ENCODE data around the gene NADK2. TPM values are rescaled to one million over a fixed set of nuclear protein-coding genes. Genes with fewer than 3 reads are reported as not detected.
"Not testable (repeated sequence)": the region's sequence is repeated elsewhere in the genome, so short reads cannot be mapped to it uniquely, and the experiment has no call there.

Gene NADK2, protein sequence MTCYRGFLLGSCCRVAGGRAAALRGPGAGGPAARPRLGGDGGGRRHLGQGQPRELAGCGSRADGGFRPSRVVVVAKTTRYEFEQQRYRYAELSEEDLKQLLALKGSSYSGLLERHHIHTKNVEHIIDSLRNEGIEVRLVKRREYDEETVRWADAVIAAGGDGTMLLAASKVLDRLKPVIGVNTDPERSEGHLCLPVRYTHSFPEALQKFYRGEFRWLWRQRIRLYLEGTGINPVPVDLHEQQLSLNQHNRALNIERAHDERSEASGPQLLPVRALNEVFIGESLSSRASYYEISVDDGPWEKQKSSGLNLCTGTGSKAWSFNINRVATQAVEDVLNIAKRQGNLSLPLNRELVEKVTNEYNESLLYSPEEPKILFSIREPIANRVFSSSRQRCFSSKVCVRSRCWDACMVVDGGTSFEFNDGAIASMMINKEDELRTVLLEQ
- 33.2 and 36.9 TPM in 2 replicates for total RNA-seq (2014; rRNA removed; shearing (Covaris generic); ENCODE audit: low replicate concordance)

DNA sequence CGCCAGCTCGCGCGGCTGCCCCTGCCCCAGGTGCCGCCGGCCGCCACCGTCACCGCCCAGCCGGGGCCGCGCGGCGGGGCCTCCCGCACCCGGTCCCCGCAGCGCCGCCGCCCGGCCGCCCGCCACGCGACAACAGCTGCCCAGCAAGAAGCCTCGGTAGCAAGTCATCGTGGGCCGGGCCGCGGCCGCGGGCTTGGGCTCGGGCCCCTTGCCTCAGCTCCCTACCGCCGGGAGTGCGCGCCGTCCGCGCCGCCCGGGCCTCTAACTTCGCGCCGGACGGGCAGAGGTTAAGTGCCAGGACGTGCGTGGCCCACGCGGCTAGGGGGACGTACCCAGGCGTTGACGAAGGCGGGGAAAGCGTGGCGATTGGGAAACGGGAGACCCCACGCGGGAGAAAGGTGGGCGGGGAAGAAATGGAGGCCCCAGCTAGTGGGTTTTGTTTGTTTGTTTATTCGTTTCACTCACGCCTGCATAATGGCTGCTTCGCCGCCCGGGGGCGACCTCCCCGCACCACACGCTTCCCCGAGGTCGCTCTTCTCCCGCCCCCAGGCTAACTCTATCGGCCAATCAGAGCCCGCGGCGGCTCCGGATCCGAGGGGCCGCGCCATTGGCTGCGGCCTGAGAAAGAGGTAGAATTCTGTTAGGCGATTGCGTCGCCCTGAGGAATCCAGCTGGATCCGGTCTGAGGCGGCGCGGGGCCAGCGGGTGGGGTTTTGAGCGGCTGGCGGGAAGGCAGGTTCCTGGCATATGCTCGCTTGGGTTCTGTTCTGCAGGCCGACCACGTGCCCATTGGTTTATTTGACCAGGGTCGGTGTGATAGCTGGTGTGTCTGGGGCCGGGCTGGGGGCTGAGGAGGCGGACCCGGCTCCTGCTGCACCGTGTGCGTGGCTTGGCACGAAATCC, at the start of gene NADK2:
TSS of gene NADK2 (minus strand) at position 295 of the 903 bp plus-strand sequence. CDS start at position 168, 127 bp downstream.
- Histone ChIP-seq H3K4me1 (ENCODE audit: low read length) (peaks cover 52% of the 10 kb centered on the region), H3K4me2 (ENCODE audit: low read depth, low read length, poor library complexity, severe bottlenecking) (peak within 1 kb of the TSS; percentile 83), H3K27ac (ENCODE audit: low read length) (peak within 1 kb of the TSS; percentile 95), H3K9me2 (replicated peaks; ENCODE audit: insufficient read depth, low read length) (no peaks in the 10 kb centered on the region), H3K9ac (ENCODE audit: low read length) (peak within 1 kb of the TSS; percentile 90), H2AFZ (ENCODE audit: low read length) (peak within 1 kb of the TSS; percentile 17; the same call in 1 of the 2 replicates), H3K9me3 (ENCODE audit: low read length) (no peaks in the 10 kb centered on the region), H3K27me3 (ENCODE audit: low read length) (no peaks in the 10 kb centered on the region), H4K20me1 (ENCODE audit: insufficient read depth, low read depth, low read length) (no peaks in the 10 kb centered on the region), H3K36me3 (ENCODE audit: insufficient read depth, low read length) (no peaks in the 10 kb centered on the region), H3K4me3 (ENCODE audit: low read length) (peak within 1 kb of the TSS; percentile 84), H3K79me2 (ENCODE audit: low read length) (peaks cover 46% of the 10 kb centered on the region)
- DNase-seq: peak; percentile 98

DNA sequence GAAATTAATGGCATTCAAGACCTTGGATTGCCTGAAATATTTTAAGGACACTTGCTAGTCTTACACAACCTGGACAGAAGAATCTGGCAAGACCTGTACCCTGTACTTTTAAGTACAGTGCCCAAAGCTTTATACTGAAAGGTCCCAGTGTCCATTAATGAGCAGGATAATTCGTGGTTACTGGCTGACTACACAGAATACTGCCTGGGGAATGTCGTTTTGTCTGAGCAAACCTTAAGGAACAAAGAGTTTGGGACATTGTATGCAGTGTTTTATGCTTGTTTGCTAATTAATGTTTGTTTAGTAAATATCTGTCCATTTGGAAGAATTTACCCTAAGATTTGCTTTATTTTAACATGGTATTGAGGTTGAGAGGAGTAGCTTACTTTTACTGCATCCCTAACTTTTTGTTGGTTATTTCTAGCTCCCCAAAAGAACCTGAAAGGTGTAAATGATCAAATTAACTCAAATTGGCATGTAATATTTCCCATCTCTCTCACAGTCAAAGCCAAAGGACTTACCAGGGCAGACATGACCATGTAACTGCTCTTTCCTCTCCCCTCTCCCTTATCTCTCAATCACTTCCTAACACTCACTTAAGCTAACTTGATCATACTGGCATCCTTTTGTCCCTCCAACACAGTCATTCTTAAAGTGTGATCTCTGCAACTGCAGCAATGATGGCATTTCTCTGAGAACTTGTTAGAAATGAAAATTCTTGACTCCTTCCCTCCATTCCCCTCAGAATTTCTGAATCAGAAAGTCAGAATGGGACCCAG, 44.3 kb upstream of the NADK2 start:
- DNase-seq: no peak
- no peaks in the 10 kb centered on the region; the same call in 1 of the 2 replicates for H3K4me1 ChIP-seq (ENCODE audit: low read length)
- H3K9me3 ChIP-seq (ENCODE audit: low read length): no peaks in the 10 kb centered on the region
- no peak overlapping the region for H2AFZ ChIP-seq (ENCODE audit: low read length)
- H3K36me3 ChIP-seq (ENCODE audit: insufficient read depth, low read length): no peaks in the 10 kb centered on the region
- H4K20me1 ChIP-seq (ENCODE audit: insufficient read depth, low read depth, low read length): no peaks in the 10 kb centered on the region
- no peak overlapping the region for H3K4me3 ChIP-seq (ENCODE audit: low read length)
- no peaks in the 10 kb centered on the region for H3K79me2 ChIP-seq (ENCODE audit: low read length)
- no peaks in the 10 kb centered on the region for H3K9me2 ChIP-seq (replicated peaks; ENCODE audit: insufficient read depth, low read length)
- H3K9ac ChIP-seq (ENCODE audit: low read length): no peak overlapping the region
- H3K27me3 ChIP-seq (ENCODE audit: low read length): no peaks in the 10 kb centered on the region
- no peak overlapping the region for H3K4me2 ChIP-seq (ENCODE audit: low read depth, low read length, poor library complexity, severe bottlenecking)
- no peak overlapping the region for H3K27ac ChIP-seq (ENCODE audit: low read length)

GRCh38 chr5:36283775-36284174, 42.0 kb upstream of the NADK2 start:
- not testable (repeated sequence) for H3K9me2 ChIP-seq (replicated peaks; ENCODE audit: insufficient read depth, low read length); H4K20me1 ChIP-seq (ENCODE audit: insufficient read depth, low read depth, low read length); H3K9me3 ChIP-seq (ENCODE audit: low read length); H3K27me3 ChIP-seq (ENCODE audit: low read length); H3K4me3 ChIP-seq (ENCODE audit: low read length); H3K36me3 ChIP-seq (ENCODE audit: insufficient read depth, low read length); DNase-seq; H3K4me1 ChIP-seq (ENCODE audit: low read length); H3K27ac ChIP-seq (ENCODE audit: low read length); H3K9ac ChIP-seq (ENCODE audit: low read length); H3K4me2 ChIP-seq (ENCODE audit: low read depth, low read length, poor library complexity, severe bottlenecking); H2AFZ ChIP-seq (ENCODE audit: low read length); H3K79me2 ChIP-seq (ENCODE audit: low read length)

- H3K79me2 ChIP-seq (ENCODE audit: low read length): no peaks in the 10 kb centered on the region
- H3K9me2 ChIP-seq (replicated peaks; ENCODE audit: insufficient read depth, low read length): no peaks in the 10 kb centered on the region
- no peaks in the 10 kb centered on the region; the same call in 1 of the 2 replicates for H3K4me1 ChIP-seq (ENCODE audit: low read length)
- no peak overlapping the region for H3K27ac ChIP-seq (ENCODE audit: low read length)
- DNase-seq: no peak
- no peak overlapping the region for H2AFZ ChIP-seq (ENCODE audit: low read length)
- H3K4me3 ChIP-seq (ENCODE audit: low read length): no peak overlapping the region
- H3K36me3 ChIP-seq (ENCODE audit: insufficient read depth, low read length): no peaks in the 10 kb centered on the region
- H3K27me3 ChIP-seq (ENCODE audit: low read length): no peaks in the 10 kb centered on the region
- H3K4me2 ChIP-seq (ENCODE audit: low read depth, low read length, poor library complexity, severe bottlenecking): no peak overlapping the region
- no peak overlapping the region for H3K9ac ChIP-seq (ENCODE audit: low read length)
- H4K20me1 ChIP-seq (ENCODE audit: insufficient read depth, low read depth, low read length): no peaks in the 10 kb centered on the region
- H3K9me3 ChIP-seq (ENCODE audit: low read length): no peaks in the 10 kb centered on the region
Measured at GRCh38 chr5:36281626-36282025, 39.9 kb upstream of the NADK2 start.

DNA sequence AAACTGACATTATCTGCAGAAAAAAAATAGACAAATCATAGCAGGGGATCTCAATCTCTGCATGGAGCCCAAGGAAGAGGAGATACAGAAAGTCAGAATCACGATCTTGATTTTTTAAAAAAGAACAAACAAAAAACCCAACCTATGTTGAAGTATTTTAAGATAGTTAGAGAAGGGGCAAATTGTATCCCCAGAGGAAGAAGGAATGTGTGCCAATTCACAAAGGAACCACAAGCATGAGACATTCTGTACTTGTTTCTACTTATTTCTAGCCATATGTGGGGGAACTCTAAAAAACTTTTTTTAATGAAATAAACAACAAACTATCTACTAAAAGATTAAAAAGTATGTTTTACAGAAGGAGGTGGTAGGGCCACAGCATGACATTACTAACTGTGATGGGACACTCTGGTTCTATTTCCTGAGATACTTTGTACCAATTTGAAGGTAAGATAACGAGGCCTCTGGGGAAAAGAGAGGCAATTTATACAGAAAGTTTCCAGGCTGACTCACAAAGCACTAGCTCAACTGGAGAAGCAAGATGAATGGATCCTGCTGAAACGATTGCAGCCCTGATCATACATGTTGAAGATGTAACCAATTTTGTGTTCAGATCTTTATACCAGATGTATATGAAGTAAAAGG, 37.5 kb upstream of the NADK2 start:
- Histone ChIP-seq H3K79me2 (ENCODE audit: low read length) (no peaks in the 10 kb centered on the region), H2AFZ (ENCODE audit: low read length) (no peak overlapping the region), H3K4me1 (ENCODE audit: low read length) (no peaks in the 10 kb centered on the region; the same call in 1 of the 2 replicates), H3K27me3 (ENCODE audit: low read length) (no peaks in the 10 kb centered on the region), H3K36me3 (ENCODE audit: insufficient read depth, low read length) (no peaks in the 10 kb centered on the region), H3K9me2 (replicated peaks; ENCODE audit: insufficient read depth, low read length) (no peaks in the 10 kb centered on the region), H3K9me3 (ENCODE audit: low read length) (no peaks in the 10 kb centered on the region), H3K4me3 (ENCODE audit: low read length) (no peak overlapping the region), H3K4me2 (ENCODE audit: low read depth, low read length, poor library complexity, severe bottlenecking) (no peak overlapping the region), H3K27ac (ENCODE audit: low read length) (no peak overlapping the region), H3K9ac (ENCODE audit: low read length) (no peak overlapping the region), H4K20me1 (ENCODE audit: insufficient read depth, low read depth, low read length) (no peaks in the 10 kb centered on the region)
- DNase-seq: no peak

GRCh38 chr5:36277521-36278176, 35.9 kb upstream of the NADK2 start:
- no peak overlapping the region for H3K9ac ChIP-seq (ENCODE audit: low read length)
- no peaks in the 10 kb centered on the region for H3K4me1 ChIP-seq (ENCODE audit: low read length)
- H3K79me2 ChIP-seq (ENCODE audit: low read length): no peaks in the 10 kb centered on the region
- H3K4me3 ChIP-seq (ENCODE audit: low read length): no peak overlapping the region
- no peak overlapping the region for H3K4me2 ChIP-seq (ENCODE audit: low read depth, low read length, poor library complexity, severe bottlenecking)
- no peak for DNase-seq
- H3K27me3 ChIP-seq (ENCODE audit: low read length): no peaks in the 10 kb centered on the region
- peak overlapping the region; percentile 23 for H2AFZ ChIP-seq (ENCODE audit: low read length)
- H3K36me3 ChIP-seq (ENCODE audit: insufficient read depth, low read length): no peaks in the 10 kb centered on the region
- no peaks in the 10 kb centered on the region for H4K20me1 ChIP-seq (ENCODE audit: insufficient read depth, low read depth, low read length)
- no peaks in the 10 kb centered on the region for H3K9me2 ChIP-seq (replicated peaks; ENCODE audit: insufficient read depth, low read length)
- H3K9me3 ChIP-seq (ENCODE audit: low read length): no peaks in the 10 kb centered on the region
- H3K27ac ChIP-seq (ENCODE audit: low read length): no peak overlapping the region

GRCh38 chr5:36276864-36277263, 35.1 kb upstream of the NADK2 start:
- H3K27me3 ChIP-seq (ENCODE audit: low read length): no peaks in the 10 kb centered on the region
- H4K20me1 ChIP-seq (ENCODE audit: insufficient read depth, low read depth, low read length): no peaks in the 10 kb centered on the region
- no peaks in the 10 kb centered on the region for H3K36me3 ChIP-seq (ENCODE audit: insufficient read depth, low read length)
- H3K4me1 ChIP-seq (ENCODE audit: low read length): no peaks in the 10 kb centered on the region
- no peak overlapping the region for H3K4me3 ChIP-seq (ENCODE audit: low read length)
- H3K27ac ChIP-seq (ENCODE audit: low read length): no peak overlapping the region
- H3K4me2 ChIP-seq (ENCODE audit: low read depth, low read length, poor library complexity, severe bottlenecking): no peak overlapping the region
- H3K9ac ChIP-seq (ENCODE audit: low read length): no peak overlapping the region
- no peaks in the 10 kb centered on the region for H3K9me3 ChIP-seq (ENCODE audit: low read length)
- no peak overlapping the region for H2AFZ ChIP-seq (ENCODE audit: low read length)
- no peaks in the 10 kb centered on the region for H3K79me2 ChIP-seq (ENCODE audit: low read length)
- H3K9me2 ChIP-seq (replicated peaks; ENCODE audit: insufficient read depth, low read length): no peaks in the 10 kb centered on the region
- DNase-seq: no peak
